ENCODE measurements around the gene NUP210L. TPM values are rescaled to one million over a fixed set of nuclear protein-coding genes. Genes with fewer than 3 reads are reported as not detected.
"Not testable (repeated sequence)": the region's sequence is repeated elsewhere in the genome, so short reads cannot be mapped to it uniquely, and the experiment has no call there.

Gene NUP210L
- total and polyA plus RNA-seq, 2 of the 13 experiments (the other 11 are each of a cell fraction or from before 2014, with no cell fraction given) = not detected

- CTCF ChIA-PET (ENCODE audit: low intra/inter-chr PET ratio, low total read pairs); H3K9me3 ChIP-seq (ENCODE audit: low read length); H3K4me3 ChIP-seq (replicated peaks in 1 of 3; ENCODE audit: insufficient read depth in 1 of 3, low read depth in 2 of 3, low read length in 3 of 3); H3K9ac ChIP-seq (ENCODE audit: insufficient read depth, low read depth, low read length); H3K27ac ChIP-seq (ENCODE audit: extremely low read length, insufficient read depth, low read length); in situ Hi-C loops (cut with HindIII; ENCODE audit: extremely low pct_ligation_motif_present, low pct_unique_long_range_greater_than_20kb); intact Hi-C loops (cut with micrococcal nuclease; ENCODE audit: unreplicated experiment); DNase-seq (ENCODE audit: low spot score); H2AFZ ChIP-seq (ENCODE audit: low read length); POLR2A ChIA-PET; FAIRE-seq; H3K79me2 ChIP-seq (ENCODE audit: insufficient read depth, low read length); H3K4me2 ChIP-seq (ENCODE audit: low read depth, low read length); H3K27me3 ChIP-seq (ENCODE audit: control insufficient read depth in 1 of 2, insufficient read depth in 2 of 2, low read length in 2 of 2); BruUV-seq (replicated peaks): not testable (repeated sequence)
- Histone ChIP-seq H3K4me1 (ENCODE audit: insufficient read depth, low read length) (peaks cover 49% of the 10 kb centered on the region), H3K36me3 (replicated peaks in 1 of 2; ENCODE audit: control insufficient read depth in 1 of 2, insufficient read depth in 2 of 2, low read length in 2 of 2) (peaks cover 2 to 13% of the 10 kb centered on the region in 2 experiments; a peak in 4 of 5 replicates), H4K20me1 (ENCODE audit: insufficient read depth, low read length) (peaks cover 12% of the 10 kb centered on the region)
- peak; percentile 18 for ATAC-seq
- WGBS (ENCODE audit: low lambda C conversion rate) = 89% methylated on average over 10 of the region's 10 CpGs
- TF ChIP-seq MAFK (conservative IDR thresholded peaks at IDR 0.05 in 1 of 2, IDR thresholded peaks at IDR 0.05 in 1 of 2; ENCODE audit: low read length in 2 of 2) (peak; percentile 16 to 67; a peak in 3 of 4 replicates), MAFF (IDR thresholded peaks at IDR 0.05; ENCODE audit: low read depth, low read length) (peak; percentile 40; the same call in 1 of the 2 replicates)
Measured at GRCh38 chr1:153996882-153997281, 158.0 kb downstream of the NUP210L start.

- no peak for ATAC-seq
- H4K20me1 ChIP-seq (ENCODE audit: insufficient read depth, low read length) = peaks cover 12% of the 10 kb centered on the region
- H2AFZ ChIP-seq (ENCODE audit: low read length) = no peak overlapping the region
- H3K4me1 ChIP-seq (ENCODE audit: insufficient read depth, low read length) = peaks cover 42% of the 10 kb centered on the region
- no TSS peak for BruUV-seq (replicated peaks)
- H3K4me3 ChIP-seq (replicated peaks in 1 of 3; ENCODE audit: insufficient read depth in 1 of 3, low read depth in 2 of 3, low read length in 3 of 3) = no peak overlapping the region
- no peaks in the 10 kb centered on the region for H3K9me3 ChIP-seq (ENCODE audit: low read length)
- CTCF ChIA-PET (ENCODE audit: low intra/inter-chr PET ratio, low total read pairs) = no interaction called here
- peaks cover 2 to 16% of the 10 kb centered on the region in 2 experiments; a peak in 4 of 5 replicates for H3K36me3 ChIP-seq (replicated peaks in 1 of 2; ENCODE audit: control insufficient read depth in 1 of 2, insufficient read depth in 2 of 2, low read length in 2 of 2)
- 97% methylated on average over 11 of the region's 11 CpGs for WGBS (ENCODE audit: low lambda C conversion rate)
- H3K4me2 ChIP-seq (ENCODE audit: low read depth, low read length) = no peak overlapping the region
- no peak overlapping the region for H3K9ac ChIP-seq (ENCODE audit: insufficient read depth, low read depth, low read length)
- DNase-seq (ENCODE audit: low spot score) = no peak
- intact Hi-C loops (cut with micrococcal nuclease; ENCODE audit: unreplicated experiment) = no loop called here
- POLR2A ChIA-PET = interaction anchor here (1.1 kb wide), 1 partner anchor 28 kb away, joined by 4 read pairs; the partner anchor contains the start of gene CREB3L4
- in situ Hi-C loops (cut with HindIII; ENCODE audit: extremely low pct_ligation_motif_present, low pct_unique_long_range_greater_than_20kb) = no loop called here
- no peak overlapping the region for H3K27ac ChIP-seq (ENCODE audit: extremely low read length, insufficient read depth, low read length)
- H3K79me2 ChIP-seq (ENCODE audit: insufficient read depth, low read length) = peaks cover 15% of the 10 kb centered on the region
- FAIRE-seq = no peak
- H3K27me3 ChIP-seq (ENCODE audit: control insufficient read depth in 1 of 2, insufficient read depth in 2 of 2, low read length in 2 of 2) = no peaks in the 10 kb centered on the region; a peak in 1 of 5 replicates
- no peak for TF ChIP-seq ZNF101 (CRISPR knock-in tag; IDR thresholded peaks at IDR 0.05; ENCODE audit: borderline replicate concordance, low read depth)
- TF ChIP-seq SPEN (CRISPR knock-in tag; IDR thresholded peaks at IDR 0.05; ENCODE audit: low read depth) = no peak
- no peak for TF ChIP-seq ZNF280D (CRISPR knock-in tag; IDR thresholded peaks at IDR 0.05)
- no peak for TF ChIP-seq ZNF772 (CRISPR knock-in tag; IDR thresholded peaks at IDR 0.05)
- TF ChIP-seq ZNF792 (CRISPR knock-in tag; IDR thresholded peaks at IDR 0.05) = no peak
- no peak for TF ChIP-seq ZNF737 (CRISPR knock-in tag; IDR thresholded peaks at IDR 0.05; ENCODE audit: borderline replicate concordance)
- no peak for TF ChIP-seq ZNF256 (CRISPR knock-in tag; conservative IDR thresholded peaks at IDR 0.05)
- TF ChIP-seq ZNF253 (CRISPR knock-in tag; IDR thresholded peaks at IDR 0.05; ENCODE audit: borderline replicate concordance) = no peak
Measured at GRCh38 chr1:153995640-153996039, 159.2 kb downstream of the NUP210L start.

Measured in HepG2 (cell line).